ENCODE measurements around the gene PPP1R1A.

- TF ChIP-seq CTCF (conservative IDR thresholded peaks at IDR 0.05; ENCODE audit: low read depth, low read length) = peak; percentile 84
- no peak for TF ChIP-seq EZH2phosphoT487 (IDR thresholded peaks at IDR 0.05; ENCODE audit: borderline replicate concordance, low read length)
- TF ChIP-seq EZH2 (IDR thresholded peaks at IDR 0.05; ENCODE audit: low read length, unreplicated experiment) = no peak
These were observed 8.1 kb upstream of the PPP1R1A start for GRCh38 chr12:54596526-54596946.
